HG02798 (cell line): ENCODE measurements around the gene GNG7.
"Not testable (repeated sequence)": the region's sequence is repeated elsewhere in the genome, so short reads cannot be mapped to it uniquely, and the experiment has no call there.

ENCODE experiments used
- ATAC-seq: cut with Tn5 transposase; IDR thresholded peaks from one replicate; pipeline ENCODE4 v1.9.1; 2021; ENCODE audit warnings: mild to moderate bottlenecking; ENCODE audit not compliant: unreplicated experiment, poor library complexity

GNG7 gene

GRCh38 chr19:2495651-2496316, 206.7 kb downstream of the GNG7 start:
- no peak for ATAC-seq

DNA sequence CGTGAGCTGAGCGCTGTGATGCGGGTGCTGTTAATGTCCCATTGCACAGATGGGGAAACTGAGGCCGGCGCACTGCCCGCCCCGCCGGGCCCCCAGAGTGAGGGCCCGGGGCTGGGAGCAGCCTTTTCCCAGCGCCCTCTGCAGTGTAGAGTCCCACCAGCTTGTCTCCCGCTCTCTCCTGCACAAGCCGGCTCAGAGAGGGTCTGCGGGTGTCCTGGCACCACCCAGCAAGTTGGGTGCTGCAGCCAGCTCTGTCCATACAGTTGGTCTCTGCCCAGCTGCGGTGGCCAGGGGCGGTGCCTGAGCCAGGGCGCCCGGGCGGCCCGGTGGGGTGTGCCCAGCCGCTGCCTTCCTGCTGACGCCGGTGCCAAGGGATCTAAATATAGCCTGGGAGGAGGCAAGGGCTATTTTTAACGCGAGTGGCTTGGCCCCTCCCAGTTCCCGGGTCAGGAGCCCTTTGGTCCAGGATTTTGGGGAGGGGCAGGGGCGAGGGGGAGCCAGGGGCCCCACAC, 207.3 kb downstream of the GNG7 start:
- peak; percentile 14 for ATAC-seq

- peak; percentile 47 for ATAC-seq
These were observed 207.9 kb downstream of the GNG7 start for GRCh38 chr19:2494447-2495129.

- ATAC-seq = no peak
These were observed 208.4 kb downstream of the GNG7 start for GRCh38 chr19:2494084-2494446.

DNA sequence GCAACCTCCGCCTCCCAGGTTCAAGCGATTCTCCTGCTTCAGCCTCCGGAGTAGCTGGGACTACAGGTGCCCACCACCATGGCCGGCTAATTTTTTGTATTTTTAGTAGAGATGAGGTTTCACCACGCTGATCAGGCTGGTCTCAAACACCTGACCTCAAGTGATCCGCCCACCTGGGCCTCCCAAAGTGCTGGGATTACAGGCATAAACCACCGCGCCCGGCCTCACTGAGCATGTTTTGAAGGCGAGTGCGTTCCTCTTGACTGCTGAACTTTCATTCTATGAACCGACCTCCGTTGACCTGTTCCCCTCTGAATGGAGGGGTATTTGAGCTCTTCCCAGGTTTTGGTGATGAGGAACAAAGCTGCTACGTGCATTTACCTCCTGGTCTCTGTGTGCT, 209.0 kb downstream of the GNG7 start:
- ATAC-seq = not testable (repeated sequence)

DNA sequence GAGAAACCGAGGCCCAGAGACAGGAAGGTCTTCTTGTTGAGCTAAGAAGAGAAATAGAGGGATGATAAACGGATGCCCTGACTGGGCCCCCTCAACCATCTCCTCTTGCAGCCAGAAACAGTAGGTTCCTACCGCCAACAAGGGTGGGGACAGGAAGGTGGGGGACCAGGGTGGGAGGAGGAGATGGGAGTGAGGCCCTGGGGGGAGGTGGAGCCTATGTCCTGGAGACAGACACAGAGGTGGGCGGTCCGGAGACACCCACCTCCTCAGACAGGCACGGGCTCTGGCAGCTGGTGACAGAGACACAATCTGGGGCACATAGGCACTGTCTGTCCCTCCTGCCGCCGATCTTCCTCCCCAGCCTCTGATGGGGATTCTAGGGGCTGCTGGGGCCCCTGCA, 209.6 kb downstream of the GNG7 start:
- no peak for ATAC-seq

DNA sequence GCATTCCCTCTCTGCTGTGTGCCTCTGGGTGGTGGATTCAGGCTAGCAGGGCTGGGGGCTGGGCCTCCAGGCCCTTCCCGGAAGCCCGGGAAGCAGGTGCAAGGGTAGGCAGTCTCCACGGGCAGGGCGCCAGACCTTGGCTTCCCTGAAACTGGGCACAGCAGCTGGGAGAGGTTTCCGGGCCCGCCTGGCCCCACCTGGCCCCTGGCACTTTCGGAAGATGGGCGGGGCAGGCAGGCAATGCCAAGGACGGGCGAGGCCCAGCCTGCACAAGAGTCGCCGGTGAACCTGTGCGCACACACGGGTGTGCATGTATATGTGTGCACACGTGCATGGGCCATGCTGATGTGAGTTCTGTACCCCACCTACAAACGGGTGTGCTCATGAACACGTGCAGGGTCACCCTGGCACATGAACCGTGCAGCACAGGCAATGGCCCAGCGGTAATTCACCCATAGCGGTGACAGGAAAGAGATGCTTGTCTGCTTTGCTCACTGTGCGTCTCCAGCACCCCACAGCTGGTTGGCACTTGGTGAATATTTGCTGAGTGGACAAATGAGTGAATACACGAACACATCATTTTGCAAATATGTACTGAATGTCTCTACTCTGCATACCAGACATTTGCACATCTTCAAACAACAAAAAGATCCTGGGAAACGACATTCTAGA, 211.2 kb downstream of the GNG7 start:
- ATAC-seq = no peak

GRCh38 chr19:2490659-2491058, 211.8 kb downstream of the GNG7 start:
- ATAC-seq = no peak

GRCh38 chr19:2488942-2489731, 213.4 kb downstream of the GNG7 start:
- no peak for ATAC-seq

DNA sequence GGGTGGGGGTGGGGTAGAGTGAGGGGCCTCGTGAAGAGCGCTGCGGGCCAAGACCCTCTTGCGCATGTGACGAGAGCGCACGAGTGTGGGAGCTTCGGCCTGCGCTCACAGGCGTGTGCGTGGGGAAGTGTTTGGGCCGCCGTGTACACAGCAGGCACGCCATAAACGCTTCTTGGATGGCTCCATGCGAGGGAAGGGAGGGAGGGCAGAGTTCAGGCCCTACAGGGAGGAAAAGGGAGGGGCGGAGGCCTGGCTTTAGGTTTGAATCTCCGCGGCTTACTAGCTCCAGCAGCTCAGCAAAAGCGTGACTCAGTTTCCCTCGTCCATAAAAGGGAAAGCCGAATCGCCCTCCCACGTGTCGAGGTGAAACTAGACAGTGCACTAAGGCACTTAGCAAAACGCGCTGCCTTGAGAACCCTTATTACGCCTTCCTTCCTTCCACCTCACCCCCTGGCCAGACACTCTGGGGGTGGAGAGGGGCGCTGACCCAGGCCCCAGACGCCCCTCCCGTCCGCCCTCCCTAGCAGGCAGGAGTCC, 214.0 kb downstream of the GNG7 start:
- ATAC-seq = no peak

- ATAC-seq = no peak
These were observed 214.7 kb downstream of the GNG7 start for GRCh38 chr19:2487842-2488241.

- ATAC-seq = no peak
These were observed 215.4 kb downstream of the GNG7 start for GRCh38 chr19:2487090-2487489.

GRCh38 chr19:2485428-2485827, 217.1 kb downstream of the GNG7 start:
- no peak for ATAC-seq

DNA sequence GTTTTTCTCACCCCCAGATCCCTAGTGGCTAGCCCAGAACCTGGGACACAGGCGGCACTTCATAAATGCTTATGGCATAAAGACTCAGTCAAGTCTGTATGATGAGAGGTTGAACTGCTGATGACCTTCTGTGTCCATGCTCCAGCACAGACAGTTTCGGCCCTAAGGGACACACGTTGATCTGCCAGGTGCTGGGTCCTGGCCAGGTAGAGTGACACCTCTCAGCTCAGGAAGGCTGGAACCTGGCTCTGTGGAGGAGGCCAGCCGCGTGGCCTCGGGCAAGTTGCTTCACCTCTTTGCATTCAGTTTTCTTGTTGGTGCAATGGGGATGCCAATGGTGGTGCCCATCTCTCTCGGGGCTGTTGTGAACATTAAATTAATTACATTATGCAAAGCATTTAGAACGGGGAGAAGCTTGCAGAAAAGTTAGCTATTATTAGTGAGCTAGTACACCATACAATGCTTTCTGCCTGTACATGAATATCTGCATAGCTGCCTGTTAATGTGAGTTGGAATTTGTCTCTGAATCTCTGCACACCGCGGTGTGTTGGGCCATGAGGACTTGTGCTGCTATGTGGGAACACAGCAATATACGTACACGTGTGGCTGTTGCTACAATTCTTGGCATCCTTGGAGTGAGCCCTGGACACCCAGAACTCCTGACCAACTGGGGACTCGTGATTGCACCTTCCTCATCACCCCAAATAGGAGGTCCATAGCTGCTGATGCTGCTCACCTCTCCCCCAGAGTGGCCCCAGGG, 218.1 kb downstream of the GNG7 start:
- ATAC-seq = no peak

GRCh38 chr19:2483484-2484151, 218.9 kb downstream of the GNG7 start:
- no peak for ATAC-seq

GRCh38 chr19:2483084-2483483, 219.4 kb downstream of the GNG7 start:
- no peak for ATAC-seq

DNA sequence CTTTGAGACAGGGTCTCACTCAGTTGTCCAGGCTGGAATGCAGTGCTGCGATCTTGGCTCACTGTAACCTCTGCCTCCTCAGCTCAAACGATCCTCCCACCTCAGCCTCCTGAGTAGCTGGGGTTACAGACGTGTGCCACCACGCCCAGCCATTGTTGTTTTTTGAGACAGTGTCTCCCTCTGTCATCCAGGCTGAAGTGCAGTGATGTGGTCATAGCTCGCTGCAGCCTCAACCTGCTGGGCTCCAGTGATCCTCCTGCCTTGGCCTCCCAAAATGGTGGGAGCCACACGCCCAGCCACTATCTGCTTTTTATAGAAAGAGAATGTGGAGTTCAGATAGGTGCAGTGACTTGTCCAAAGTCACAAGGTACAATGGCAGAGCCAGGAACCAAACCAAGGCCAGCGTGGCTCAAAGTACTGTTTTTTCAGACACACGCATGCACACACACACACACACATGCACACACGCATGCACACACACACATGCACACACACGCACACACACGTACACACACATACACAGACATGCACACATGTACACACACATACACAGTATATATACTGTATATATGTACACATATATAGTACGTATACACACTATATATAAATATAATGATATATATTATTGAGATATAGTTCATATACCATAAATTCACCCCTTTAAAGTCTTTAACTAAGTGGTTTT, 220.0 kb downstream of the GNG7 start:
- no peak for ATAC-seq

GRCh38 chr19:2481466-2481865, 221.0 kb downstream of the GNG7 start:
- ATAC-seq = no peak
